HG03558 (cell line): ENCODE data around the gene FLNC.

Experiments
- ATAC-seq: cut with Tn5 transposase; IDR thresholded peaks from one replicate; pipeline ENCODE4 v1.9.1; 2021; ENCODE audit warnings: moderate number of reproducible peaks; ENCODE audit not compliant: unreplicated experiment; ENCODE audit errors: extremely low read depth

Gene FLNC

DNA sequence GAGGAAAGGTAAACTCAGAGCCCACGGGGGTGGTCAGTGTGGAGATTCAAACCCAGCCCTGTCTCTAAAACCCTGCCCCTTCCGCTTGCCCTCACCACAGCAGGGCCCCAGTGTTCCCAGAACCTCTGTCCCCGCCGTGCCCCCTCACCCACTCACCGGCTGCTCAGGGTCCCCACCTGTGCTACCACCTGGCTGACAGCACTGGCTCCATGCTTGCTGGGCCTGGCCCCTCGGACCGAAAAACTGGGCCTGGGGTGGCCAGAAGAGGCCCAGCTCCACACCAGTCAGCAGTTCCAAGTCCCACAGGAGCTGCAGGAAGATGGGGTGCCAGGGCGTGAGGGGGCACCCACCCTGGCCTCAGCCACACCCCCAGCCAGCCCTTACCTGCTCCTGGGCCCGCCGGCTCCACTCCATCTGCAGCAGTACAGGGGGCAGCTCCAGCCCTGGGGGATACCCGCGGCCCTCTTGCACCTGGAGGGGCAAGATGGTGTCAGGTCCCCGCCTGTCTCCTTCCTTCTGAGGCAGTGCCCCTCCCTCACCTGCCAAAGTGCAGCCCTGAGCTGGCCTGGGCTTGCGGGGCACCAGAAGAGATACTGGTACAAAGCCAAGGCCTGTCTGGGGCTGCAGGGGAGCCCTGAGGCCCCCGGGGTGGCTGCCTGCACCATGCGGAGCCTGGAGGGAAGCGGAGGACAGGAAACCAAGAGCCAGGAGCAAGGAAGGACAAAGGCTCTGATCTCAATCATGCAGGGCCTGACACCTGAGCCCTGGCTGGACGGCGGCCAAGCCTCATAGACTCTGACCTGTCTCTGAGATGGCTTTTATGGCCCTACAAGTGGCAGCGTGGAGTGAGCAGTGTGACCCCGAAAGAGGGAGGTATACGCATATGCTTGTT is 44.2 kb downstream of the FLNC start:
- no peak for ATAC-seq

DNA sequence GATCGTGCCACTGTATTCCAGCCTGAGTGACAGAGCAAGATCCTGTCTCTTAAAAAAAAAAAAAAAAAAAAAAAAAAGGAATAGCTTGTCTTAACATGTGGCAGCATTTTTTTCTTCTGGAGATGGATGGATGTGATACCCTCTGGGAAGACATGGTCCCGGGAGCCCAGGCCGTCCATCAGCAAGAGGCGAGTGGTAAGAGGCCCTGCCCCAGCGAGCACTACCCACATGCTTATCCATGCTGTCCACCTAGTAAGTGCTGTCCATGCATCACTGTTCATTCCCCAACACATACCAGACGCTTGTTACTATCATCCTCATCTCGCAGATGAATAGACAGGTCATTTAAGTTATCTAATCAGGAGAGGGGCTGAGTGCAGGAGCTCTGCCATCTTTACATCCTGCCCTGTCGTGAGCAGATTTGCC is 45.3 kb downstream of the FLNC start:
- ATAC-seq: no peak

DNA sequence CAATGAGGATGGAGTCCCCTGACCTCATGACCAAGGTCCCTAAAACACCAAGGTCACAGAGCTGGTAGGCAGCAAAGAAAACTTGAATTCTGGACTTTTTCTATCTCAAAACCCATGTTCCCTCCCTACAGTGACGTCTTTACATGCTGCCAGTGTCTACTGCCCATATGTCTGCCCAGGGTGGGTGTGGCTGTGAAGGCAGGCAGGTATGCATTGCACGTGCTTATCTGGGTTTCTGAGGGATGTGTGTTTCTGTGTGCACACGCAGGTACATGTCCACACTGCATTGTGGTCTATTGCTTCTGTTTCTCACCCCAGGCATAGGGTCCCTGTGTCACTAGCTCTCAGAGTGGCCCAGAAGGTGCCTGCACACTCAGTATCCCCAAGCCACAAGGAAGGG is 45.9 kb downstream of the FLNC start:
- no peak for ATAC-seq

DNA sequence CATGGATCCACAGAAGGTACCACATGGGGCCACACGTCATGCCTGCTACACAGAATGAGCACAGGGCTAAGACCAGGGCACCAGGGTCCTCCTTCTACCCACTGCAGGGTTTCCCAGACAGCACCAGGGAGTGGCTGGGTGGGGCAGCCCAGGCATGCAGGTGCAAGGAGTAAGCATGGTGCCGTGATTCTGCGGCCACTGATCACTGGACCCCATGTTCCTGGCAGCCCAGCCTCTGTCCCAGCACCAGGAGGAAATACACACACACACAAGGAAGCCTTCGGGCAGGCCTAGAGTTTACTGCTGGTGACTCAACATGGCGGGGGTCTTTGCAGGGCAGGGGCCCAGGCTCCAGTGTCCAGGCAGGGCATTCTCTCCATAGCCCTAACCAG is 46.4 kb downstream of the FLNC start:
- ATAC-seq: no peak

DNA sequence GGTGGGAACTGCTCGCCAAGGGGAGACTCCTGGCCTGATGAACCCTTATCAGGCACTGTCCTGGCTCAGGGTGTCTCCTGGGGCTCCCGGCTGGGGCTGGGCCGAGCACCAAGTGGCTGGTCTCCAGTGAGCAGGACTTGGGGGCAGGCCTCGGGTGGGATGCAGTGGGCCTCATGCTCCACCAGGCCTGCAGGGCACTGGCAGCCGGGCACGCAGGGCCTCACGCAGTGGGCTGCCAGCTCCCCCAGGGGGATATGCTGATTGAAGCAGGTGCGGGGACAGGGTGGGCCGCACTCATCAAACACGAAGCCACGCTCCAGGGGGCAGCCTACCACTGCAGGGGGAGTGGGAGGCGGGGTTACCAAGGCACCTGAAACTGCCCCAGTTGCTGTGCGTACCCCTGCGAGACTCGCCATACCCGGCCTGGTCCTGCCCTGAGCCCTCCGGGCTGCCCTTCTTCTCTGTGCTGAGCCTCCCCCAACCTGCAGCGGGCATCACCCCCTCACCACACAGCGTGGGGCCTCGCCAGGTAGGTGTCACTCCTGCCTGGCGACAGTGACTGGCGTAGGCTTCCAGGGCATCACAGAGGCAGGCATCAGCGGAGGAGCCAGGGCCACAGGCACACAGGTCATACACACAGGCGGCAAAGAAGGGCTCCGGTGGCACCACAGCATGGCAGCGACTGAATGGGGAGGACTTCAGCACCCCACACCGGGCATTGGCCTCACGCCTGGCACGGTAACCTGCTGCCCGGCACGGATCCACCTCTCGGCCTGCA is 47.0 kb downstream of the FLNC start:
- ATAC-seq: no peak

DNA sequence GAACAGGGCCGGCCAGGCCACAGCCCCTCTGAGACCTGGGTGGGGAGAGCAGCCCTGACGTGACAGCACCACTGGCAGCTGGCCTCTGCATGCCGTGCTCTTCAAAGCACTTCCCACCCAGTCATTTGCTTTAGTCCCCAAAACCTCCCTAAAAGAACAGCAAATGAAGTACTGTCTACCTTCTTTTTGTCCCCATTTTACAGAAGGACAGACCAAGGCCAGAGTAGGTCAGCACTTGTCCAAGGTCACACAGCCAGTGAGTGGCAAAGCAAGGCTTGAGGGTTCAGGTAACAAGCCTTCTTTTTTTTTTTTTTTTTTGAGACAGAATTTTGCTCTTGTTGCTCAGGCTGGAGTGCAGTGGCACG is 47.5 kb downstream of the FLNC start:
- ATAC-seq: no peak

DNA sequence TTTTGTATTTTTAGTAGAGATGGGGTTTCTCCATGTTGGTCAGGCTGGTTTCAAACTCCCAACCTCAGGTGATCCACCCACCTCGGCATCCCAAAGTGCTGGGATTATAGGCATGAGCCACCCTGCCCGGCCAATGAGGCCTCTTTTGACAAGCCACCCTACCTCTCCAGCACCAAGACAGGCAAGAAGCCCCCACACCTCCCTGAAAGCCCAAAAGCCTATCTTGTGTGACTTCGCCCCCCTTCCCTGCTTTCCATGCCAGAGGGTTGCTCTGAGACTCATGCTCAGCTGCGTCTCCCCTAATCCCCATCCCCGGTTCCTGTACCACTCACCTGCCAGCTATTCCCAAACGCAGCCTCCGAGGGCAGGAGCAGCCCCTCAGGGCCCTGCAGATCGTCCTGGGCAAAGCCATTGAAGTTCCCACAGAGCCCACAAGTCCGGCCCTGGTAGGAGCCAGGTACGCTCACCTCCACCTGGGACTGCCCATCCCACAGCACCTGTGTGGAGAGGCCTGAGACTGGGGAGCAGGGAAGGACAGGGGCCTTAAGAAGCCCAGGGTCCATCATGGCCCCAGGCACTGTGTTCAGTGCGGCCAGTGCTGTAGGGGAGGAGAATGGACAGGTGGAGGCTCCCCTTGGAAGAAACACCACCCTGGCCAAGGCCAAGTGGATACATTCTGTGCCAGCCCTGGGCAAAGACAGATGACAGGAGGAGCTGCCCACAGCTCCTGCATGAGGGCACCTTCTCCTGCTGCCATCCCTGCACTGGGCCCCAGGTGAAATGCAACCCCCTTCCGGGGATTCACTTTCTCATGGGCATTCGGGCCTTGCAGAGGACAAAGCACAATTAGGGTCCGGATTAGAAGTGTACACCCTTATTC is 48.3 kb downstream of the FLNC start:
- no peak for ATAC-seq

DNA sequence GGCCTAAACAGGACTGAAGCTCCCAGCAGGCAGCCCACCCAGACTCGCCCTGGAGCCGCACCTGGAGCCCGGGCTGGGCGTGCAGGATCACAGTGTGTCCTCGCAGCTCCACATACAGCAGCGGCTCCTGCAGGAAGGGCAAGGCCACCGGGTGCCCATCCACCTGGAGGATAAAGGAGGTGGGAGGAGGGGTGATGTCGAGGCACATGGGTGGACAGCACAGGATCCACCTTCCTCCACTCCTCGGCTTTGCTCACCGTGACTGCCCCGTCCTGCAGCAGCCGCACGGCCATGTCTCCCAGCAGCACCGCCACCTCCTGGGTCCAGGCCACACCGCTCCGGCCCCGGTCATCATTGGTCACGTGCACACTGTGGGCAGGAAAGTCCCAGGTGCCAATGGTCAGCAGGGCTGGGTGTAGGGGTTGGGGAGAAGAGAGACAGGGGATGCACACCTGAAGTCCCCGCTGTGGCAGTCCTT is 49.3 kb downstream of the FLNC start:
- ATAC-seq: no peak

DNA sequence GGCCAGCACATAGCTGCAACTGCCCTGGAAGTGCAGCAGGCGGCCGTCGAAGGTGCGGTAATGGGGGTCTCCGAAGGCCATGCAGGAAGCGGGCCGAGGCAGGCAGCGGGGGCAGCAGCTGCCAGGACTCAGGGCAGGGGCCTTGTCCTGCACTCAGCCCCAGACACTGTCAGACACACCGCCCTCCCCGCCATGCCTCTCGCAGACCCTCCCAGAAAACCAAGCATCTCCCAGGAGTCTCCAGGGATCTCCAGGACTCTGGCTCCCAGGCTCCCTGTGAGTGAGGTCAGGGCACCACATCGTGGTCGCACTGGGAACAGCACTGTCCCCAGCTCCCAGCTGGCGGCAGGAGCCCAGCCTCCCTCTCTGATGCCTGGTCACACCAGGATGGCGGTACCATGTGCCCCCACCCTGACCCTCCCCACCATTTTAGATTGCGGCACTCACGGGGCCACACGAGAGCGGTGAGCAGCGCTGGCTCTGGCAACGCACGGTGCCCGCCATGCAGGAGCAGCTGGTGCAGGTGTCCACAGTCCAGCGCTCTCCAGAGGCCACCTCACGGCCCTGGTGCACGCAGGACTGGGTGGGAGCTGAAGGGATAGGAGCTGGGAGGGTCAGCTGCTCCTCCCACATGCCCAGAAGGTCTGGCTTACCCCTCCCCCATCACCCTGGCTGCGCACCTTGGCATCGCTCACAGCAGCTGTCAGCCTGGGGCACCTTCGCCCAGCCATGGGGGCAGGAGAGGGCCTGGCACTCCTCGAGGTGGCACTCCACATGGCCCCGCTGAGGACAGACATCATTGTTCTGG is 49.9 kb downstream of the FLNC start:
- no peak for ATAC-seq

DNA sequence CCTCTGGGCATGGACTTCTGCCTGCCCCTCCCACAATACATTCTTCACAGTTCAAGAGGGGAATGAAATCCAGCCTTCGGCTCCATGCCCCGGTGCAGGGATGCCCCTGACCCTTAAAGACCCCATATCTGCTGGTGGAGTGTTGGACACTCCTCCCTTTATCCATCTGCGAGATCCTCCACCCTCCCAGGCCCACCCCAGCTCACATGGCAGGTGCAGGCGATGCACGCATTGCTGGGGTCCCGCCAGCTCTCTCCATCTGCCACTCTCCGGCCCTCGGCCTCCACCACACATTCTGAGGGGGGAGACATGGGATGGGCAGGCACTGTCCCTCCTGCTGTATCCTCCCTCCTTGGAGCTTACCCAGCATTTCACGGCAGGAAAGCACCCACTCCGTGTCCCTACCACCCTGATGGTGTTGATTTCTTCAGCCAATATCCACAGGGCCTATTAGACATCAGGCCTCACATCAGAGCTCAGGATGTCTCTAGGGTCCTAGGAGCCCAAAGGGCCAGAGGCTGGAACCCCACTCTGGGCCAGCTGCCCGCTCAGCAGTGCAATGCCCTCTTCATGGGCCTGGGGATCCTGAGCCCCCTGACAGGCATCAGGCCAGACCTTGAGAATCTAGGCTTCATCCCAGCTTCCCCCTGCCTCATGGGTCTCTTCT is 50.7 kb downstream of the FLNC start:
- ATAC-seq: no peak

DNA sequence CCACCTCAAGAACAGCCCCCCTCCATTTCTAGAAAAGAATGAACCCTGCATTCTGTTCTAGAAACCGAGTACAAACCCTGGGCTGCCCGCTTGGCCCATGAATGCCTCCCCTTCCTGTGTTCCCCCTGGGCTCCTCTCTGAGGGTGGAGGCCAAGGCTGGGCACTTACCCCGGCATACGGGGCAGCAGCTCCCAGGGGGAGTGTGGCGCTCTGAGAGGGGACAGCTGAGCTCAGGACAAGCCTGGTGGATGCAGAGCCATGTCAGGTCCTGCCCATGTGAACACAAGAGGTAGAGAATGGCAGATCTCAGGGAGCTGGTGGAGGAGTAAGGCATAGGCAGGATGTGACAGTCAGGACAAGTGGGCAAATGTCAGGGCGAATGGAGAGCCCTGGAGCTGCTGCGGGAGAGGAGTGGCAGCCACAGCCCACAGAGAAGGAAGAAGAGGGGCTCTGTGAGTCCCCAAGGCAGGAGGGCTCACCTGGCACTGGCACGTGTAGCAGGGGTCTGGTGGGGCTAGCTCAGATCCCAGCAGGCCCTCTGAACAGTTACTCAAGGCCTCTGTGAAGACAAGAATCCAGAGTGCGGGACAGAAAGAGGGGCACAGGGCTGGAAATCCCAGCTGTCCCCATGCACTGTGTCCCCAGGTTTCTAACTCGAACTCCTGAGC is 51.4 kb downstream of the FLNC start:
- no peak for ATAC-seq

DNA sequence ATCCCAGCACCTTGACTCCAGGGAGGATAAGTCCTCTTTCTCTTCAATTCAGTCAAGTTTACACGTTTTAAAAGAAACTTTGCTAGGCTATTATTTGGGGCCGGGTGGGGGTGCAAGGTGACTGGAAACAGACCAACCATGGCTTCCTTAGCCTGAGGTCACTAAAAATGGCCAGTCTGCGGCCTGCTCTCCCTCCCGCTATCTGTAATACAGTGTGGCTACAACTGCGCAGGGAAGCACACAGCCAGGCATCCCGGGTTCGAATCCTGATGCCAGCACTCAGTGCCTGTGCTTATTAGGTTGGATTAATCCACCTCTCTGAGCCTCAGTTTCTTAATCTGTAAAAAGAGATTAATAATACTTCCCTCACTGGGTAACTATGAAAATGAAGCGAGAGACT is 51.9 kb downstream of the FLNC start:
- ATAC-seq: no peak

DNA sequence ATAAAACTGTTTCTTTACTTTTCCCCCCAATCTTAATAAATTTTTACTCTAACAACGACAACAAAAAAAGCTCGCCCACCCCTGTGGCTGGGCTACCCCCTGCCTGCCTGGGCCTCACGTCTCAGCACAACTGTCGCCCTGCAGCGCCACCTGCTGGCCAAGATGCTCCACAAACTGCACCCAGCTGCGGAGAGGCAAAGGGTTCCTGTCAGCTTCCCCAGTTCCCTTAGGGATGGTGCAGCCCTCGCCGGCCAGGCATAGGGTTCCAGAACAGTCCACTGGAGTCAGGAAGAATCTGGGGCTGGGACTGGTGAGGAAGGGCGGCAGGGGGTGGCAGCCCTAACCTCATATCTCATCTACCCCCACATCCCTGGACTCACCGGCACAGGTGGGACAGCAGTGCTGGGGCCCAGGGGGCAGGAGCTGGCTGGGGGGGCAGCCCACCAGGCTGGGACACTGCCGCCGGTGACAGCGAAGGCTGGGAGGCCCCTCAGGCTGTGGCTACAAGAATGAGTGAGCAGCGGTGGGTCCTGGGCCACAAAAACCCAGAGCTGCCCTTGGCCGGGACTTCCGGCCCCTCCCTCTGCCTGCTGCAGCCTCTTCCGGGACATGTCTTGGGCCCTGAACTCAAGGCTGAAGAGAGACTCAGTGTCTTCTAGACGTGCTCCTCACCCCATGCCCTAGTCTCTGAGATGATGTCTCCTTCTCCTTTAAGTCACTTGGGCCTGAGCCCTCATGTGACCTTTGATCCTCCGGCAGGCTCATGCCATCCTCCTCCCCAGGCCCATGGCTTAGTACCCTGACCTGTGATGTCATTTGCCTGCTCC is 53.6 kb downstream of the FLNC start:
- no peak for ATAC-seq

DNA sequence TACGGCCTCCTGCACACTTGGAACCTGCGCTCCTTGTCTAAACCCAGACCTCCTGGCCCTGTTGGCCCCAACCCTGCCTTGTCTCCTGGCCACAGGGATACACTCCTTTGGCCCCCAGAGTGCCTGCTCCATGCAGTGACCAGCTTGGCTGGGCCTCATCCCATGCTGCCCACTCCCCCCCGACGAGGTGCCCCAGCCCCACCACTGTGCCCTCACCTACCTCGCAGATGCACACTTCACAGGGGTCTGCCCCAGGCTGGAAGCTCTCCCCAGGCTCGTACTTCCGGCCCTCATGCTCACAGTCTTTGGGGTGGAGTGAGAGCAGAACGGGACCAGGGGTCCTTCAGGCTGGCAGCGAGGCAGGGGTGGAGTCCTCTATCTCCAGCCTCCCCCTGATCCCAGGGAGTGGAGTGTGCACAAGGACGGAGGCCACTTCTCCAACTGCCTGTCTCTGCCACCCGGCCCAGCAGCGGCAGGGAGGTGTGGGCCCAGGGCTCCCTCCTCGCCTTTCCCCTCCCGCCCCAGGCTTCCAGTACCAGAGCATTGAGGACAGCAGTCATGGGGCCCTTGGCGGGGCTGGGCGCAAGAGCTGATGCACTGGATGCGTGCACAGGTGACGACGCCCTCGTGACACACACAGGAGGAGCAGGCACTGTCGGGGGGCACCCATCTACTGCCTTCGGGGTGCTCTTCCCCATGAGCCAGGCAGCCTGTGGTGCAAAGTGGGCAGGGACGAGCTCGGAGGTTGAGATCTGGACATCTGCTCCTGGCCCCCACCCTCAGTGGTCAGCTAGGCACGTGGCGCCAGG is 54.6 kb downstream of the FLNC start:
- ATAC-seq: no peak

DNA sequence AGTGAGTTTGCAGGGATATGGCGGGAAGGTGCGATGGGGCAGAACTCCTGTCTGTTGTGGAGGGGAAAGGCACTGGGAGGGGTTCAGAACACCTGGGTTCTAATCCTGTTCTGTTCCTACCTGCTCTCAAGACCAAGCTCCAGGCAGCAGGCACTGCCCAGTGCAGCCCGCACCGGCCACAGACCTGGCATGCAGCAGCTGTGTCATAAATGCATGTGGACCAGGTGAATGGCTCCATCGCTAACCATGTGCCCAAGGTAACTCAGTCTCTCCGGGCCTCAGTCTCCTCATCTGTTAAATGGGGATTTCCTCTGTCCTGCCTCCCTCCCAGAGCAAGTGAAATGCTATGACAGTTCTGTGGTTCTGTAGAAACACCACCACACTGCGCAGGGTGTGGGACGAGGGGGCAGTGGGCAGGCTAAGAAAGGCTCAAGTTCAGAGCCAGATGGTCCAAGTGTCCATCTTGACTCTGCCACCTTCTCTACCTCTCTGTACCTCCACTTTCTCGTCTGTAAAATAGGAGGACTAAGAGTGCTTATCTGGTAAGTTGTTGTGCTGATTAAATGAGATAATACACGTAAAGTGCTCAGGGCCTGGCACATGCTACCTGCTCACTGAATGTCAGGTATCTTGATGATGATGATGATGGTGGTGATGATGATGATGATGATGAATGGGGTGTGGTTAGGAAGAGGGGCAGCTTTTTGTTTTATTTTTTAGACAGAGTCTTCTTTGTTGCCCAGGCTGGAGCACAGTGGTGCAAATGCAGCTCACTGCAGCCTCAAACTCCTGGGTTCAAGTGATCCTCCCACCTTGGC is 55.4 kb downstream of the FLNC start:
- no peak for ATAC-seq
